ENCODE results near the gene CCL27. TPM values are rescaled to one million over a fixed set of nuclear protein-coding genes. Genes with fewer than 3 reads are reported as not detected.
A peak's percentile ranks its signal among the peaks of the same experiment; 100 is the strongest.

The CCL27 gene
- total and polyA plus RNA-seq, 2 of the 8 experiments (the other 6 are each of a cell fraction or from before 2014, with no cell fraction given) = 0.42 TPM; not detected in 1

GRCh38 chr9:34665381-34666250 is 3.2 kb upstream of the CCL27 start (continued):
- TF ChIP-seq CHD7 (IDR thresholded peaks at IDR 0.05; ENCODE audit: insufficient replicate concordance, low read length) (no peak), JUN (IDR thresholded peaks at IDR 0.05; ENCODE audit: low read depth, low read length) (no peak), TAF7 (optimal IDR thresholded peaks at IDR 0.05; ENCODE audit: borderline replicate concordance, low read depth, low read length) (peak; percentile 44), SIN3A (conservative IDR thresholded peaks at IDR 0.05 in 1 of 2, IDR thresholded peaks at IDR 0.05 in 1 of 2; ENCODE audit: low read depth in 1 of 2, low read length in 2 of 2) (0 out of 4 replicates have a peak, but pooled peaks of 1 of the 2 experiments have one; percentile 41), BRCA1 (IDR thresholded peaks at IDR 0.05; ENCODE audit: low read depth, low read length) (no peak; the same call in 1 of the 2 replicates), TEAD4 (IDR thresholded peaks at IDR 0.05; ENCODE audit: low read depth, low read length) (no peak), RXRA (IDR thresholded peaks at IDR 0.05; ENCODE audit: insufficient read depth, low read depth, low read length) (no peak), MAFK (IDR thresholded peaks at IDR 0.05; ENCODE audit: low read depth, low read length) (no peak), ASH2L (IDR thresholded peaks at IDR 0.05; ENCODE audit: low read length) (peak; percentile 82), SP2 (IDR thresholded peaks at IDR 0.05; ENCODE audit: low read length) (no peak)

Data from H1 (cell line).